PC-3 (cell line): Measurements from ENCODE around the gene DRAP1. TPM values are rescaled to one million over a fixed set of nuclear protein-coding genes. Genes with fewer than 3 reads are reported as not detected.

Source experiments
- ATAC-seq: fragments of 200-7000 bp; cut with Tn5 transposase; 2 replicates; pipeline ENCODE4 v1.9.1; 2020; ENCODE audit warnings: mild to moderate bottlenecking, moderate library complexity
- BruUV-seq: library from RNA; stranded (reverse); fragments of 400-500 nt; replicated peaks from 2 replicates; lab custom pipeline; 2021; lab: Mats Ljungman, UMichigan
- CTCF ChIA-PET: fragments of 300-600 bp; sonication (Branson Sonifier 250); formaldehyde crosslinking; loops from one replicate; lab custom pipeline; 2022; ENCODE audit warnings: antibody characterized with exemption; lab: Charles Lee
- POLR2A ChIA-PET: fragments of 300-600 bp; sonication (Branson Sonifier 250); formaldehyde crosslinking; loops from one replicate; lab custom pipeline; 2022; ENCODE audit warnings: antibody characterized with exemption; ENCODE audit not compliant: unreplicated experiment; lab: Charles Lee
- DNase-seq: peaks from one replicate; pipeline ENCODE4 v3.0.0-alpha.2; 2015
- H2AFZ ChIP-seq: fragments of 300-600 bp; sonication (generic); 2 replicates; pipeline ENCODE4 v1.6.0; 2016; ENCODE audit warnings: antibody characterized with exemption, low read length
- H3F3A ChIP-seq: fragments of 300-600 bp; sonication (generic); one replicate; pipeline ENCODE4 v1.6.0; 2017; ENCODE audit warnings: antibody characterized with exemption, low read length, control low read depth, mild to moderate bottlenecking; ENCODE audit not compliant: unreplicated experiment
- H3K27ac ChIP-seq: fragments of 300-600 bp; sonication (generic); 2 replicates; pipeline ENCODE4 v1.5.1; 2016; ENCODE audit warnings: mild to moderate bottlenecking, low read length
- H3K27me3 ChIP-seq: fragments of 300-600 bp; sonication (generic); 2 replicates; pipeline ENCODE4 v1.6.1; 2016; ENCODE audit warnings: low read length, mixed read lengths
- H3K36me3 ChIP-seq: fragments of 300-600 bp; sonication (generic); 2 replicates; pipeline ENCODE4 v1.6.1; 2016; ENCODE audit warnings: low read depth, mixed run types, low read length, mixed read lengths
- H3K4me1 ChIP-seq: fragments of 300-600 bp; sonication (generic); 2 replicates; pipeline ENCODE4 v1.5.1; 2016; ENCODE audit warnings: low read length; ENCODE audit not compliant: insufficient read depth
- H3K4me2 ChIP-seq: fragments of 300-600 bp; sonication (generic); 2 replicates; pipeline ENCODE4 v1.6.0; 2016; ENCODE audit warnings: low read length
- H3K4me3 ChIP-seq: fragments of 300-600 bp; sonication (generic); 2 replicates; pipeline ENCODE4 v1.5.1; 2016; ENCODE audit warnings: mild to moderate bottlenecking, low read length, mixed read lengths
- H3K79me2 ChIP-seq: fragments of 300-600 bp; sonication (generic); 2 replicates; pipeline ENCODE4 v1.6.1; 2017; ENCODE audit warnings: low read length, mixed read lengths
- H3K9ac ChIP-seq: fragments of 300-600 bp; sonication (generic); 2 replicates; pipeline ENCODE4 v1.6.0; 2016; ENCODE audit warnings: mild to moderate bottlenecking, low read length
- H3K9me2 ChIP-seq: fragments of 300-600 bp; sonication (generic); replicated peaks from 2 replicates; pipeline ENCODE4 v1.6.1; 2016; ENCODE audit warnings: mixed run types, low read length, mixed read lengths
- H3K9me3 ChIP-seq: fragments of 300-600 bp; sonication (generic); 2 replicates; pipeline ENCODE4 v1.6.1; 2016; ENCODE audit warnings: low read length, mixed read lengths
- H4K20me1 ChIP-seq: fragments of 300-600 bp; sonication (generic); 2 replicates; pipeline ENCODE4 v1.6.1; 2016; ENCODE audit warnings: low read length, mixed read lengths
- EZH2 ChIP-seq: fragments of 300-600 bp; sonication (generic); IDR thresholded peaks from one replicate; pipeline ENCODE4 v1.6.1; 2017; ENCODE audit warnings: antibody characterized with exemption, mild to moderate bottlenecking, low read length; ENCODE audit not compliant: unreplicated experiment
- EZH2phosphoT487 ChIP-seq: fragments of 300-600 bp; sonication (generic); IDR thresholded peaks from 2 replicates; pipeline ENCODE4 v1.6.1; 2018; ENCODE audit warnings: mild to moderate bottlenecking, antibody characterized with exemption, low read length, borderline replicate concordance
- intact Hi-C: fragments of 100-400 bp; cut with micrococcal nuclease; formaldehyde crosslinking; loops from 2 replicates; pipeline ENCODE4 v1.9.0; 2023
- total RNA-seq: library from RNA; depleted of rRNA; stranded (reverse); fragments of >200 nt; gene quantifications from 2 replicates; pipeline ENCODE4 v1.2.3, GENCODE V29; 2014
- TF ChIP-seq, protein P1 (sequence below): fragments of 300-600 bp; sonication (generic); conservative IDR thresholded peaks from 2 replicates; pipeline ENCODE4 v1.5.1; 2017; ENCODE audit warnings: antibody characterized with exemption, low read depth, mild to moderate bottlenecking, low read length

Gene DRAP1
- total RNA-seq, 1 experiment from 2014 or later, result 944 TPM

GRCh38 chr11:65931773-65932557 is 12.7 kb downstream of the DRAP1 start:
- POLR2A ChIA-PET, result interaction anchor here (0.5 kb wide), 1 partner anchor 41 kb away, joined by 3 read pairs; no protein-coding TSS in a partner anchor
- no peak overlapping the region for H2AFZ ChIP-seq

DNA sequence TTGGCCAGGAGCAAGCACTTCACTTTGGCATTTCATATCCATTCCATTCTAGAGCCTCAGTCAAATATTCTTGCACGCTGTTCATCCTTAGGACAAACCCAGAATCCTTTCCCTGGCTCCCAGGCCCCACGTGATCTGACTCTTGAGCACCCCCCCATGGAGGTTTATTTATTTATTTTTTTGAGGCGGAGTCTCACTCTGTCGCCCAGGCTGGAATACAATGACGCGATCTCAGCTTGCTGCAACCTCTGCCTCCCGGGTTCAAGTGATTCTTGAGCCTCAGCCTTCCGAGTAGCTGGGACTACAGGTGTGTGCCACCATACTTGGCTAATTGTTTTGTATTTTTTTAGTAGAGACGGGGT is 13.3 kb downstream of the DRAP1 start:
- Histone ChIP-seq H3K9me3 (no peaks in the 10 kb centered on the region), H4K20me1 (no peaks in the 10 kb centered on the region), H3K4me2 (no peak overlapping the region), H3K27me3 (no peaks in the 10 kb centered on the region), H3K9ac (no peak overlapping the region), H3K79me2 (no peaks in the 10 kb centered on the region), H3F3A (no peaks in the 10 kb centered on the region), H3K9me2 (no peaks in the 10 kb centered on the region), H3K4me1 (no peaks in the 10 kb centered on the region), H2AFZ (no peak overlapping the region), H3K36me3 (no peaks in the 10 kb centered on the region), H3K4me3 (no peak overlapping the region), H3K27ac (no peak overlapping the region)
- intact Hi-C loops, result no loop called here
- TF ChIP-seq EZH2phosphoT487 (no peak), EZH2 (no peak)
- TF ChIP-seq, protein P1, sequence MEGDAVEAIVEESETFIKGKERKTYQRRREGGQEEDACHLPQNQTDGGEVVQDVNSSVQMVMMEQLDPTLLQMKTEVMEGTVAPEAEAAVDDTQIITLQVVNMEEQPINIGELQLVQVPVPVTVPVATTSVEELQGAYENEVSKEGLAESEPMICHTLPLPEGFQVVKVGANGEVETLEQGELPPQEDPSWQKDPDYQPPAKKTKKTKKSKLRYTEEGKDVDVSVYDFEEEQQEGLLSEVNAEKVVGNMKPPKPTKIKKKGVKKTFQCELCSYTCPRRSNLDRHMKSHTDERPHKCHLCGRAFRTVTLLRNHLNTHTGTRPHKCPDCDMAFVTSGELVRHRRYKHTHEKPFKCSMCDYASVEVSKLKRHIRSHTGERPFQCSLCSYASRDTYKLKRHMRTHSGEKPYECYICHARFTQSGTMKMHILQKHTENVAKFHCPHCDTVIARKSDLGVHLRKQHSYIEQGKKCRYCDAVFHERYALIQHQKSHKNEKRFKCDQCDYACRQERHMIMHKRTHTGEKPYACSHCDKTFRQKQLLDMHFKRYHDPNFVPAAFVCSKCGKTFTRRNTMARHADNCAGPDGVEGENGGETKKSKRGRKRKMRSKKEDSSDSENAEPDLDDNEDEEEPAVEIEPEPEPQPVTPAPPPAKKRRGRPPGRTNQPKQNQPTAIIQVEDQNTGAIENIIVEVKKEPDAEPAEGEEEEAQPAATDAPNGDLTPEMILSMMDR, result no peak; the same call in 1 of the 2 replicates
- peak; percentile 42 for DNase-seq
- no TSS peak for BruUV-seq
- POLR2A ChIA-PET, result no interaction called here
- no peak for ATAC-seq
- CTCF ChIA-PET, result interaction anchor here (0.7 to 1.5 kb wide), 2 partner anchors 45 to 48 kb away, joined by 3 to 14 read pairs; partner anchors contain the start of gene FIBP

More at GRCh38 chr11:65931773-65932557, 12.7 kb downstream of the DRAP1 start:
- no peaks in the 10 kb centered on the region for H3K27me3 ChIP-seq
- H3K4me3 ChIP-seq, result no peak overlapping the region
- no peaks in the 10 kb centered on the region for H3K79me2 ChIP-seq
- CTCF ChIA-PET, result interaction anchor here (0.6 to 1.5 kb wide), 3 partner anchors 44 to 85 kb away, joined by 3 to 14 read pairs (median 4); partner anchors contain the start of gene FIBP
- BruUV-seq, result no TSS peak
- ATAC-seq, result peak; percentile 27
- intact Hi-C loops, result no loop called here
- TF ChIP-seq, protein P1, result no peak
- TF ChIP-seq EZH2, result no peak
- TF ChIP-seq EZH2phosphoT487, result no peak
- H3F3A ChIP-seq, result no peaks in the 10 kb centered on the region
- no peaks in the 10 kb centered on the region for H3K9me3 ChIP-seq
- H3K36me3 ChIP-seq, result no peaks in the 10 kb centered on the region
- H3K4me2 ChIP-seq, result no peak overlapping the region
- H3K4me1 ChIP-seq, result no peaks in the 10 kb centered on the region
- no peaks in the 10 kb centered on the region for H4K20me1 ChIP-seq
- no peak overlapping the region for H3K27ac ChIP-seq
- no peak overlapping the region for H3K9ac ChIP-seq
- H3K9me2 ChIP-seq, result no peaks in the 10 kb centered on the region
- DNase-seq, result no peak

DNA sequence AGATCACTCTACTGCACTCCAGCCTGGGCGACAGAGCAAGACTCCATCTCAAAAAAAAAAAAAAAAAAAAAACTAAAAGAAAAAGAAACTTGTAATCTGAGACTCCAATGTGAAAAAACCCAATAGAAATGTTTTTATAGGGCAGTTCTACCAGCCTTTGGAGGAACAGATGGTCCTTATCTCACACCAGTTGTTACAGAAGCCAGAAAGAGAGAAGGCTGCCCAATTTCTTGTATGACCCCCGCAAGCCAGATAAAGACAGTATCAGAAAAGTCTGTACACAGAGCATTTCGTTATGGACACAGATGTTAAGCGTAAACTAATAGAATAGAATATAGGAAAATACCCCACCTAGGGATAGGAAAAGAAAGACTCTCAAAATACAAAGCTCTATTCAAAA is 14.8 kb downstream of the DRAP1 start:
- H3K36me3 ChIP-seq, result no peaks in the 10 kb centered on the region
- no peaks in the 10 kb centered on the region for H3K27me3 ChIP-seq
- no TSS peak for BruUV-seq
- no peak overlapping the region for H3K4me2 ChIP-seq
- no peak for DNase-seq
- H3K4me1 ChIP-seq, result no peaks in the 10 kb centered on the region
- no peaks in the 10 kb centered on the region for H3K79me2 ChIP-seq
- H3K9me2 ChIP-seq, result no peaks in the 10 kb centered on the region
- no peak overlapping the region for H2AFZ ChIP-seq
- CTCF ChIA-PET, result interaction anchor here (0.5 kb wide), 1 partner anchor 46 kb away, joined by 7 read pairs; the partner anchor contains the start of gene FIBP
- H3K27ac ChIP-seq, result no peak overlapping the region
- no peaks in the 10 kb centered on the region for H4K20me1 ChIP-seq
- H3K9me3 ChIP-seq, result no peaks in the 10 kb centered on the region
- no peak overlapping the region for H3K9ac ChIP-seq
- no peak for TF ChIP-seq EZH2phosphoT487
- TF ChIP-seq, protein P1, result no peak
- TF ChIP-seq EZH2, result no peak
- H3K4me3 ChIP-seq, result no peak overlapping the region
- POLR2A ChIA-PET, result no interaction called here
- intact Hi-C loops, result no loop called here
- no peak for ATAC-seq
- H3F3A ChIP-seq, result no peaks in the 10 kb centered on the region
